Body of pancreas (tissue), 4 donors: ENCODE measurements around the gene IER5.

Source experiments
- CTCF ChIP-seq, 7 experiments: fragments of 450-650 bp in 4 of 7; fragments of 200-600 bp in 3 of 7; sonication (generic) in 3 of 7; IDR thresholded peaks; one replicate each; pipeline ENCODE4 v1.5.1; 2016 to 2019; ENCODE audit warnings: antibody characterized with exemption in 7 of 7
- POLR2A ChIP-seq, 3 donors: fragments of 450-650 bp; IDR thresholded peaks; one replicate each; pipeline ENCODE4 v1.6.1; 2016; ENCODE audit warnings: antibody characterized with exemption in 3 of 3, mild to moderate bottlenecking in 2 of 3

DNA sequence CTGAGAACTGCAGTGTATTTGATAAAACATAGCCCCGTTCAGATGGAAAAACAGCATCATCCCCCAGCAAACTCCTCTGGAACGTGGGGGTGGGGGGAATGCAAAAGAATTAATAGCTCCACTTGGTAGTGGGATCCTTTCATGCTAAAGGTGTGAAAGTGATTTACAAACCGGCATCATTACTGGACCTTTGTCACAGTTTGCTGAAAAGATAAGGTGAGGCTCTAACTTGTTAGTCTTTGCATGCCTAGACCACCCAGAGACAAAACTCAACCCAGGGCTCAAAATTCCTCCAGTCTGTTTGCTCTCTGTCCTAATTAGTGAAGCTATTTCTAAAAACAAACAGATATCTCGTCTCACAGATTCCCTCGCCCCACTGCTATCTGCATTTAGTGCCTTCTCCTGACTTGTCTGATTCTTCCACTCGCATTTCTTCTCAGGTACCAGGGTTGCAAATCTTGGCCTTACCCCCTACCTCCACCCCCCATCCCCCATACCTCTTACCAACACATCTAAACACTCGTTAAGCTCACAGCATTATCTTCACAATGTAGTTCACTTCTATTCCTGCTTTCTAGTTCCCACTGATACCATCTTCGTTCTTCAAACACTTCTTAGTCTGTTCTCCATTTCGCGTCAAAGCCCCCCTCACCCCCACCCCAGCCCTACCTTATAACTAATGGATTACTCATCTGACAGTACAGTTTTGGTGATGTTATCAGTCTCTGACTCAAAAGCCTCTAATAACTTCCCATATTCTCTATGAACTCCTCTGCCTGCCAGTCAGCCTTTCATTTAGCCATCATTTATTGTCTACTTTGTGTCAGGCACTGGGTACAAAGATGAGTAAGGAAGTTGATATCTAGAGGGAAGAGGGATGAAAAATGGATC lies 11.8 kb downstream of the IER5 start:
- TF ChIP-seq CTCF (IDR thresholded peaks at IDR 0.05) (no peak), POLR2A (IDR thresholded peaks at IDR 0.05) (no peak)
